ENCODE results near the gene PXDN.
"Not testable (repeated sequence)": the region's sequence is repeated elsewhere in the genome, so short reads cannot be mapped to it uniquely, and the experiment has no call there.

PXDN gene

GRCh38 chr2:1680222-1681016 is 63.9 kb downstream of the PXDN start:
- H3K36me3 ChIP-seq (ENCODE audit: insufficient read depth, insufficient read length, low read length) = peaks cover 81% of the 10 kb centered on the region
- TF ChIP-seq ZNF274 (IDR thresholded peaks at IDR 0.05; ENCODE audit: low read depth, low read length) (no peak), YY1 (IDR thresholded peaks at IDR 0.05; ENCODE audit: insufficient read depth, insufficient read length) (no peak), SUZ12 (IDR thresholded peaks at IDR 0.05; ENCODE audit: extremely low read depth, insufficient read depth, insufficient read length) (no peak)
- DNase-seq (ENCODE audit: low read depth, low spot score) = no peak
- no peak overlapping the region for H3K9ac ChIP-seq (ENCODE audit: insufficient read length, low read depth)
- no peaks in the 10 kb centered on the region for H3K4me1 ChIP-seq (ENCODE audit: insufficient read depth, insufficient read length)
- no peaks in the 10 kb centered on the region for H3K27me3 ChIP-seq (ENCODE audit: insufficient read depth, insufficient read length)
- H3K4me3 ChIP-seq (ENCODE audit: insufficient read length, low read depth) = no peak overlapping the region
- no peaks in the 10 kb centered on the region for H3K9me3 ChIP-seq (ENCODE audit: insufficient read depth, low read length)

GRCh38 chr2:1679488-1680039 is 64.8 kb downstream of the PXDN start:
- not testable (repeated sequence) for H3K9me3 ChIP-seq (ENCODE audit: insufficient read depth, low read length); H3K27me3 ChIP-seq (ENCODE audit: insufficient read depth, insufficient read length); H3K9ac ChIP-seq (ENCODE audit: insufficient read length, low read depth); DNase-seq (ENCODE audit: low read depth, low spot score); H3K4me3 ChIP-seq (ENCODE audit: insufficient read length, low read depth); H3K4me1 ChIP-seq (ENCODE audit: insufficient read depth, insufficient read length)
- H3K36me3 ChIP-seq (ENCODE audit: insufficient read depth, insufficient read length, low read length) = peaks cover 82% of the 10 kb centered on the region

- H3K27me3 ChIP-seq (ENCODE audit: insufficient read depth, insufficient read length); H3K9me3 ChIP-seq (ENCODE audit: insufficient read depth, low read length); H3K9ac ChIP-seq (ENCODE audit: insufficient read length, low read depth); H3K4me3 ChIP-seq (ENCODE audit: insufficient read length, low read depth); H3K4me1 ChIP-seq (ENCODE audit: insufficient read depth, insufficient read length); DNase-seq (ENCODE audit: low read depth, low spot score): not testable (repeated sequence)
- peaks cover 87% of the 10 kb centered on the region for H3K36me3 ChIP-seq (ENCODE audit: insufficient read depth, insufficient read length, low read length)
Observed at GRCh38 chr2:1679065-1679464, 65.2 kb downstream of the PXDN start.

GRCh38 chr2:1678609-1679008 is 65.7 kb downstream of the PXDN start:
- Histone ChIP-seq H3K36me3 (ENCODE audit: insufficient read depth, insufficient read length, low read length) (peaks cover 89% of the 10 kb centered on the region), H3K4me3 (ENCODE audit: insufficient read length, low read depth) (no peak overlapping the region), H3K9me3 (ENCODE audit: insufficient read depth, low read length) (no peaks in the 10 kb centered on the region), H3K4me1 (ENCODE audit: insufficient read depth, insufficient read length) (no peaks in the 10 kb centered on the region), H3K27me3 (ENCODE audit: insufficient read depth, insufficient read length) (no peaks in the 10 kb centered on the region), H3K9ac (ENCODE audit: insufficient read length, low read depth) (no peak overlapping the region)
- TF ChIP-seq YY1 (IDR thresholded peaks at IDR 0.05; ENCODE audit: insufficient read depth, insufficient read length) (no peak), ZNF274 (IDR thresholded peaks at IDR 0.05; ENCODE audit: low read depth, low read length) (no peak), SUZ12 (IDR thresholded peaks at IDR 0.05; ENCODE audit: extremely low read depth, insufficient read depth, insufficient read length) (no peak)
- no peak for DNase-seq (ENCODE audit: low read depth, low spot score)

- Histone ChIP-seq H3K4me1 (ENCODE audit: insufficient read depth, insufficient read length) (no peaks in the 10 kb centered on the region), H3K9ac (ENCODE audit: insufficient read length, low read depth) (no peak overlapping the region), H3K9me3 (ENCODE audit: insufficient read depth, low read length) (no peaks in the 10 kb centered on the region), H3K27me3 (ENCODE audit: insufficient read depth, insufficient read length) (no peaks in the 10 kb centered on the region), H3K36me3 (ENCODE audit: insufficient read depth, insufficient read length, low read length) (peaks cover 92% of the 10 kb centered on the region), H3K4me3 (ENCODE audit: insufficient read length, low read depth) (no peak overlapping the region)
- no peak for DNase-seq (ENCODE audit: low read depth, low spot score)
- TF ChIP-seq YY1 (IDR thresholded peaks at IDR 0.05; ENCODE audit: insufficient read depth, insufficient read length) (no peak), ZNF274 (IDR thresholded peaks at IDR 0.05; ENCODE audit: low read depth, low read length) (no peak), SUZ12 (IDR thresholded peaks at IDR 0.05; ENCODE audit: extremely low read depth, insufficient read depth, insufficient read length) (no peak)
Observed at GRCh38 chr2:1677821-1678165, 66.5 kb downstream of the PXDN start.

GRCh38 chr2:1676913-1677820 is 67.1 kb downstream of the PXDN start:
- DNase-seq (ENCODE audit: low read depth, low spot score) = no peak
- no peaks in the 10 kb centered on the region for H3K27me3 ChIP-seq (ENCODE audit: insufficient read depth, insufficient read length)
- H3K4me3 ChIP-seq (ENCODE audit: insufficient read length, low read depth) = no peak overlapping the region
- peaks cover 92% of the 10 kb centered on the region for H3K36me3 ChIP-seq (ENCODE audit: insufficient read depth, insufficient read length, low read length)
- no peak for TF ChIP-seq ZNF274 (IDR thresholded peaks at IDR 0.05; ENCODE audit: low read depth, low read length)
- TF ChIP-seq SUZ12 (IDR thresholded peaks at IDR 0.05; ENCODE audit: extremely low read depth, insufficient read depth, insufficient read length) = no peak
- no peak for TF ChIP-seq YY1 (IDR thresholded peaks at IDR 0.05; ENCODE audit: insufficient read depth, insufficient read length)
- H3K9me3 ChIP-seq (ENCODE audit: insufficient read depth, low read length) = no peaks in the 10 kb centered on the region
- no peak overlapping the region for H3K9ac ChIP-seq (ENCODE audit: insufficient read length, low read depth)
- H3K4me1 ChIP-seq (ENCODE audit: insufficient read depth, insufficient read length) = no peaks in the 10 kb centered on the region

GRCh38 chr2:1676091-1676912 is 68.0 kb downstream of the PXDN start:
- Histone ChIP-seq H3K4me1 (ENCODE audit: insufficient read depth, insufficient read length) (no peaks in the 10 kb centered on the region), H3K9ac (ENCODE audit: insufficient read length, low read depth) (no peak overlapping the region), H3K9me3 (ENCODE audit: insufficient read depth, low read length) (no peaks in the 10 kb centered on the region), H3K4me3 (ENCODE audit: insufficient read length, low read depth) (no peak overlapping the region), H3K36me3 (ENCODE audit: insufficient read depth, insufficient read length, low read length) (peaks cover 91% of the 10 kb centered on the region), H3K27me3 (ENCODE audit: insufficient read depth, insufficient read length) (no peaks in the 10 kb centered on the region)
- no peak for DNase-seq (ENCODE audit: low read depth, low spot score)
- no peak for TF ChIP-seq ZNF274 (IDR thresholded peaks at IDR 0.05; ENCODE audit: low read depth, low read length)
- TF ChIP-seq YY1 (IDR thresholded peaks at IDR 0.05; ENCODE audit: insufficient read depth, insufficient read length) = no peak
- no peak for TF ChIP-seq SUZ12 (IDR thresholded peaks at IDR 0.05; ENCODE audit: extremely low read depth, insufficient read depth, insufficient read length)

Measured in NT2/D1 (cell line).